ENCODE results near the gene OPCML.

Gene OPCML

GRCh38 chr11:132579634-132580327 is 952.5 kb downstream of the OPCML start:
- no peak for DNase-seq

GRCh38 chr11:132579136-132579535 is 953.2 kb downstream of the OPCML start:
- DNase-seq = no peak

DNA sequence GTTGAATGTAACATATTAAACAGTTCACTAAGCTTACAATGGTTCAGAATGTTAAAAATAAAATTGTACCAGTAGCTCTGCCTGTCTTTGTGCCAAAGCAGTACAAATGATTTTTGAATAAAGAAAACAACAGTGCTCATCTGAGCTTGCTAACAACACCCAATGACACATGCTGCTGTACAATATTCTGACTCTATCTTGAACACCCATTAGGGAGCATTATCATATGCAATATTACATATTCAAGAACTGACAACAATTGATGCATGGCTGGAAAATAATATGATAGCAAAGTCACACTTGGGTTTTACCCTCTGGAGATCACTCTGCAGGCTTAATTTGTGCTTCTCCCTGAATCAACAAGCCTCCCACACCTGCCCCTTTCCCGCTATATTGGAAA is 953.7 kb downstream of the OPCML start:
- no peak for DNase-seq

GRCh38 chr11:132576706-132577105 is 955.6 kb downstream of the OPCML start:
- DNase-seq = peak; percentile 92

DNA sequence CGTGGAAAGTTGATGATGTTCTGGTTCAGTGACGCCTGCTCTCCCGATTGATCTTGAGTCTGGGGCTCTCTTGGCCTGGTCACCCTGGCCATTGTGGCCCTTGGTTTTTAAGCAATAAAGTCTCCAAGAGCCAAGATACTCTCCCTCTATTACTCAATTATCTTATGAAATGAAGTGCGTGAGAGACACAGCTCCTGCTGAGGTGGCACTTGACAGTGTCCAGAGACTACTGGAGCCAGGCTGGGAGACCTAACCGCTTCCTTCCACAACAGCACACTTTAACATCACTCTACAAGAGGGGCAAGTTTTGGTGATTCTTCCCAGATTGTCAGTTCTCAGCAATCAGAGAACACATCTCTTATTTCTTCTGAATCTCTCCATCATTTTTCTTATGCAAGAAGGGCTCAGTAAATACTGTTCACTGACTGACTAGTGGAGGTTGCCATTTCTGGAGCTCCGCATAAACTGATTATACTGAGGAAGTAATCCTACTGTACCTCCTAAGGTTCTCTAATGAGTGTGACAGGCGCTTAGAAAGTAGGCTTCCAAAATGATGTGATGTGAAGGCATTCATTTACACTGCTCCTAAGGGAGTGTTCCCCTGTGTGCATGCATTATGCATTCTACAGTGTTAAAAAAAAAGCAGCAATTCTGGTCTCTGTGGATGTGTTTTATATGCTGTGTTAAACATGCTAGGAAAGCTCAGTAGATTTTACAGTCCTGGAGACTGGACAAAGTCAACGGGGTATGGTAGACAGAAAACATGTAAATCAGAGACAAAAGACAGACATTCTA is 968.0 kb downstream of the OPCML start:
- no peak for DNase-seq

- no peak for DNase-seq
Measured at GRCh38 chr11:132563050-132563449, 969.3 kb downstream of the OPCML start.

DNA sequence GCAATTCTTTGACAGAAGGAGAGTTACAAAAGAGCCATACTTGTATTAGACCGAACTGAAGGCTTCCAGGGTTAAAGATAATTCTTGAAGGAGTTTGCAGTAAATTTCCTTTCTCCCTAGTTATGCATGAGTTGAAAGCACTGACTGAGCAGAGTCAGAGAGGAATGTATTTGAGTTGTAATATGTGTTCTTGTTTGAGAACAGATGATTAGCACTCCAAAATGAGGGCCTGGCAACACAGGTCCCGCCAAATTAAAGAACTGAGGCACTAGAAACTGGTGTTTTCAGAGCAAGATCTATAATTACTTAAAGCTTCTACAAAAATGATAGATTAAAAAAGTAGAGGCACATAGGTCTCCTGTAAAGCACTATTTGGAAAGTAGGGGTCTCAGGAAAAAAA is 970.4 kb downstream of the OPCML start:
- no peak for DNase-seq

DNA sequence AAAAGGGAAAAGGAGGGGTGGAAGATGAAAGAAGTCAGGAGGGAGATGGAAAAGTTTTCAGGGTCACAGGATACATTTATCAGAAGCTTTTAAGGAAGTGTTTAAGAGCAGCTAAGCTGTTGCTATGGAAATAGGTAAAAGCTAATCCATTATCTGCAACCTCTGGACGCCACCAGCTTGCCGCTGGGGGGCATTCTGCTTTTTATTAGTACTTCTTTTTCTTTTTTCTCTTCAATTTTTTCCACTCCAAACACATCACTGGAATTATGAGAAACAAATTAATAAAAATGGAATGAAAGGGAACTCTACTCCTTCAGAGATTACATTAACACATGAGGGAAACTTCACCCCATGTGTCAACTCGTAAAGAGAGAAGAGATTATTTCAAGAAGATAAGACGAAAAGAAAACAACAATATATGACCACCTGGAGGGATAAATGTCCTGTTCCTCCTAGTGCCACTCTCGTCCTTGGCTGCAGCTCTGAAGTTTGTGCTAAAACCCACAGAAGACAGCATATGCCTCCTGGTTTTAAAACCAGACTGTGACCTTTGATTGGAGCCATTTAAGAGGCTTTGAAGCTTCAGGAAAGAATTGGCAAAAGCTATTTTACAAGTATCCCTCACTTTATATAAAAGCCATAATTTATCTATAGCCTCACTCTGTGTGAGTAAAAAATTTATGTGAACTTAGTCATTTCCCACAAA is 972.8 kb downstream of the OPCML start:
- DNase-seq = no peak

GRCh38 chr11:132556316-132556715 is 976.0 kb downstream of the OPCML start:
- no peak for DNase-seq

DNA sequence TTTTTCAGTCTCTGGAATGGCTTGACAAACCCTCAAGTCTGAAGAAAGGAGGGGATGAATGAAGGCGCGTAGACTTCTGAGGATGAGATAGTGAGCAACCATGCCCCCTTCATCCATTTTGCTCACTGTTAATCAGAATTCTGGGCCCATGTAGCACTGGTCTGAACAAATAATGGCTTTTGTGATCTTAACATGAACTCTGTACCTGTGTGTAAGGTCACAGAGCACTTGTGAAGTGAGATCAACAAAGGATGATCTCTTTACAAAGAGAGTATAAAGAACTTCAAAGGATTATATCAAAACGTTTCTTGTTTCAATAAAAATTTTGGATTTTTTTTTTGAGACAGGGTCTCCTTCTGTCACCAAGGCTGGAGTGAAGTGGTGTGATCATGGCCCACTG is 976.7 kb downstream of the OPCML start:
- no peak for DNase-seq

DNA sequence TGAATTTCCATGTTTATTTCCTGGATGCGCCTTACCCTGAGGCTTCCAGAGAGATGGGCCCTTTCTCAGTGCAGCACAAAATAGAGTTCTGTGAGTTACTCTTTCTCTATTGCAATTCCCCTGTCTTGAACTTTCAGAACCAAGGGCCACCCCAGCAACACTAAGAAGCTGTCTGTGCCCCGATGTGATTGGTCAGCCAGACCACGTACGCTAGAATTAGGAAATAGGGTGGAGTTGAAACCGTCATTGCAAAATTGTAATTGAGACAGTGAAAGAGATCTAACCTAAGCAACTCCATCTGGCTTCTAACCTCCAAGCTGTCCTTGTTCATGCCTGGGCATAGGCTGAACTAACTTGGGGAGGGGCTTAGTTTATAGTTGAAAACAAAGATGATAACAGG is 981.3 kb downstream of the OPCML start:
- no peak for DNase-seq

DNA sequence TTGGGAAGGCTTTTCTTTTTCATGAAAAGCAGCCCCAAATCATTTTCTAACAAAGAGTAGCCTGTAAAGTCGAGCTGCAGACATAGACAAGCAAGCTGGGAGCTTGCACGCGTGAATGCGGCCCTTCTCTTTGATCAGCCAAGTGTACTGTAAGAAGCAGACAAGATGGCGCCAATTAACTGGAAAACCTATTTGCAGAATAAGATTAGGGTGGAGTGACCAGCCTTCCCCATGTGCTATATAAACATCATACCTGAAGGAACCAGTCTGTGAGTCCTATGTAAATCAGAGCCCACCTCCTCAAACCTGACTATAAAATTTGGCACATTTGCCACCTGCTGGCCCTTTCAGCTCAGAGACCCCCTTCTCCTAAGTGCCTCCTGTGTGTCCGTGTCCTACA is 982.7 kb downstream of the OPCML start:
- no peak for DNase-seq

DNA sequence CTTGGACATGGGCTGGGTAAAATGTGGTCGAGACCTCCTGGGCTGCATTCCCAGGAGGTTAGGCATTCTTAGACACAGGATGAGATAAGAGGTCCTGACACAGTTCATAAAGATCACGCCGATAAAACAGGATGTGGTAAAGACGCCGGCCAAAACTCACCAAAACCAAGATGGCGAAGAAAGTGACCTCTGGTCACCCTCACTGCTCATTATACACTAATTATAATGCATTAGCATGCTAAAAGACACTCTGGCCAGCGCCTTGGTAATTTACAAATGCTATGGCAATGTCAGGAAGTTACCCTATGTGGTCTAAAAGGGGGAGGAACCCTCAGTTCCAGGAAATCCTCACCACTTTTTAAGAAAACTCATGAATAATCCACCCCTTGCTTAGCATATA is 983.3 kb downstream of the OPCML start:
- DNase-seq = no peak

GRCh38 chr11:132544007-132544406 is 988.3 kb downstream of the OPCML start:
- DNase-seq = no peak

DNA sequence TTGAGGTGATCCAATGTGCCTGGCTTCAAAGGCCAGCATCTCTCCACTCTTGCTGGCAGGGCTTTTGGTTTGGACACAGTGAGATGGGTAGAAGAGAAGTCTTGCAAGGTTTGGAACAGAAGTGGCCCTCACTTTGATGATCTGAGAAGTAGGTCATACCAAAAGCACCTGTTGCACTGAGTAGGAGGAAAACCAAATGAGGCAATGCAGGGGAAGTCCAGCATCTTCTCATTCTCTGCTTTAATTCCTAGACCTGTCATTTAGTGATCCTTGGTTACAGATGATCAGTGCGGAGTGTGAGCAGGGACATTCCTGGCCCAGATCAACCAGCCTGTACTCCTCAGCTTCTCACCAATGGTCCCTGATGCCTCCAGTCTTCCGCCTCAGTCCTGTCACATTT is 990.5 kb downstream of the OPCML start:
- DNase-seq = no peak

GRCh38 chr11:132540581-132540980 is 991.7 kb downstream of the OPCML start:
- DNase-seq = no peak

DNA sequence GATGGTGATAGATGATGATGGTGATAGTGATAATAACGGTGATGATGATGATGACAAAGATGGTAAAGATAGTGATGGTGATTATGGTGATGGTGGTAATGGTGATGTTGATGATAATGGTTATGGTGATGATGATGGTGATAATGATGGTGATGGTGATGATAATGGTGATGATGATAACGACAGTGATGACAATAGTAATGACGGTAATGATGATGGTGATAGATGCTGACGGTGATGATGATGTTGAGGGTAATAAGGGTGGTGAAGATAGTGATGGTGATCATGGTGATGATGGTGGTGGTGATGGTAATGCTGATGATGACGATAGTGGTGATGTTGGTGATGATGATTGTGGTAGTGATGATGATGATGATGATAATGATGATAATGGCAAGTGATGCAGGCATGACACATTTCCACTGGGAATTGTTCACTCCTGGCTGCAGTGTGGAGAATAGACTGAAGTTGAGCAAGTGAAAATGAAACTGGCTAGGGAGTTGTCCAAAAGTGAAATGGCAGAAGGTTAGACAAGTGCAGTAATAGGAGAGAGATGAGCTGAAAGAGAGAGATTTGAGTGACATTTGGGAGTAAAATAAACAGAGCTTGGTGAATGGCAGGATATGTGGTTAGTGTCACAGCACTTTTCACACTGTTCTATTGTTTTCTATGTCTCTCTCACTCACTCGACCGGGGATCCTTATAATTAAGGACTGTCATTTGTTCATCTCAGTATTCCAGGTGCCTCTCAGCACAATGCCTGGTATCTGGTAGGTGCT is 992.5 kb downstream of the OPCML start:
- DNase-seq = no peak

GRCh38 chr11:132538642-132539041 is 993.7 kb downstream of the OPCML start:
- no peak for DNase-seq

GRCh38 chr11:132535830-132536229 is 996.5 kb downstream of the OPCML start:
- DNase-seq = no peak

DNA sequence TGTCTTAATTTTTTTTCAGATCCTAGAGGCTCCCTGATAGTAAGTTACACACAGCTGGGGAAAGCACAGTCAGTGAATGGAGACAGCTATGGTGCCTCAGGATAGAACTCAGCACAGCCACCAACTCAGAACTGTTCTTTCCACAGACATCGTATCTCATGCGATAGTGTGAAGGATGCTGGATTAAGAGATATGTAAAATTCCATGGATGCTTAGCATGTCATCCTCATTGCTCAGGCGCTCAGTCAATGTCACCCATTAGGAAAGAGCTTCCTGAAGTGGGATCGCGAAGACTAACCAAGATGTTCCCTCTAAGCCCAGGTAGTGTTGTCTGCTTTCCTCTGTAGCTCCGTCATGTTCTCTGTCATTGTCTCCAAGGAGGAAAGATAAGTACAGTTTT is 1000.4 kb downstream of the OPCML start:
- DNase-seq = no peak

- no peak for DNase-seq
Measured at GRCh38 chr11:132528181-132528580, 1004.1 kb downstream of the OPCML start.

DNA sequence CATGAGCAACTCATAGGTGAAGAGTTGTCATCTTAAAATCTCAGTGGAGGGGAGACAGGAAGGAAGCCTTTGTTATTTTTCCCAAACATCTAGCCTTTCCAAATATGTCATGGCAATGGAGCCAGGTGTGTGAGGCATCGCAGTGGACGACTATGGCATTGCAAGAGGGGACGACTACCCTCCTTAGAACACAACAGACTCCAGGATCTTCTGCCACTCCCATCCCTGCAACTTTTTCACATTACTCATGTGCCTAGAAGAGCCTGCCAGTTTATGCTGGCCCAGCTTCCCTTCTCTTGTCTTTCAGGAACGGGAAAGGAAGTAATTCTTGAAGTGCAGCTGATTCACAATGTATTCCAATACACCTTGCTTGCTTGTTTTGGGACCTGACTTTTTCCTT is 1008.4 kb downstream of the OPCML start:
- no peak for DNase-seq

DNA sequence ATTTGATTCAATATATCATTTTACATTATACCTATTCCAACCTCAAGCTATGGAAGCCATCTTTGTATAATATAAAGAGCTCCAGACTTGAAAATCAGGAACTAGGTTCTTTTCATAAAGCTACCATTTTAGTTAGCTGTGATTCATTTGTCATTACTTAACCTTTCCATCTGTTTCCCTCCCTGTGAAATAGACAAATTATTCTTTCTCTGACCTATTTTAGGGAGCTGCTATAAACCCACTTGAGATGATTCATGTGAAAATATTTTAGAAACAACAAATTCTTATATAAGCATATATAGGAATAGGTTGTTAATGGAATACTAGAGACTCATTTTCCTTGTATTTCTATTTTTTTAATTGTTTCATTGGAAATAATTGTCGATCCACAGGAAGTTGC is 1012.1 kb downstream of the OPCML start:
- no peak for DNase-seq
